ENCODE results near the gene ZNF541. TPM values are rescaled to one million over a fixed set of nuclear protein-coding genes. Genes with fewer than 3 reads are reported as not detected.

Gene ZNF541
- total RNA-seq, 1 experiment from 2014 or later, result not detected

GRCh38 chr19:47607564-47608073 is 34.7 kb upstream of the ZNF541 start:
- no peak for TF ChIP-seq EZH2 (IDR thresholded peaks at IDR 0.05; ENCODE audit: low read depth)
- TF ChIP-seq, protein P1, sequence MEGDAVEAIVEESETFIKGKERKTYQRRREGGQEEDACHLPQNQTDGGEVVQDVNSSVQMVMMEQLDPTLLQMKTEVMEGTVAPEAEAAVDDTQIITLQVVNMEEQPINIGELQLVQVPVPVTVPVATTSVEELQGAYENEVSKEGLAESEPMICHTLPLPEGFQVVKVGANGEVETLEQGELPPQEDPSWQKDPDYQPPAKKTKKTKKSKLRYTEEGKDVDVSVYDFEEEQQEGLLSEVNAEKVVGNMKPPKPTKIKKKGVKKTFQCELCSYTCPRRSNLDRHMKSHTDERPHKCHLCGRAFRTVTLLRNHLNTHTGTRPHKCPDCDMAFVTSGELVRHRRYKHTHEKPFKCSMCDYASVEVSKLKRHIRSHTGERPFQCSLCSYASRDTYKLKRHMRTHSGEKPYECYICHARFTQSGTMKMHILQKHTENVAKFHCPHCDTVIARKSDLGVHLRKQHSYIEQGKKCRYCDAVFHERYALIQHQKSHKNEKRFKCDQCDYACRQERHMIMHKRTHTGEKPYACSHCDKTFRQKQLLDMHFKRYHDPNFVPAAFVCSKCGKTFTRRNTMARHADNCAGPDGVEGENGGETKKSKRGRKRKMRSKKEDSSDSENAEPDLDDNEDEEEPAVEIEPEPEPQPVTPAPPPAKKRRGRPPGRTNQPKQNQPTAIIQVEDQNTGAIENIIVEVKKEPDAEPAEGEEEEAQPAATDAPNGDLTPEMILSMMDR (conservative IDR thresholded peaks at IDR 0.05), result no peak
- Histone ChIP-seq H3K4me2 (peak overlapping the region; percentile 74), H2AFZ (peak overlapping the region; percentile 97), H3K27me3 (ENCODE audit: insufficient read depth, low read depth) (no peaks in the 10 kb centered on the region), H3K9me2 (ENCODE audit: insufficient read depth) (no peaks in the 10 kb centered on the region), H3K4me1 (replicated peaks; ENCODE audit: insufficient read depth) (peaks cover 11% of the 10 kb centered on the region; the same call in 1 of the 2 replicates), H3K79me2 (ENCODE audit: low read depth) (peaks cover 52% of the 10 kb centered on the region), H3K27ac (peak overlapping the region; percentile 68), H3K4me3 (peak overlapping the region; percentile 100), H4K20me1 (ENCODE audit: insufficient read depth) (peaks cover 12% of the 10 kb centered on the region), H3K36me3 (ENCODE audit: low read depth) (no peaks in the 10 kb centered on the region), H3F3A (ENCODE audit: insufficient read depth, low read depth) (peaks cover 14% of the 10 kb centered on the region; the same call in 1 of the 2 replicates), H3K9me3 (ENCODE audit: insufficient read depth, low read depth) (no peaks in the 10 kb centered on the region)
- CTCF ChIA-PET, result interaction anchor here (0.7 kb wide), 2 partner anchors 93 to 125 kb away, joined by 3 read pairs; no protein-coding TSS in a partner anchor
- intact Hi-C loops (cut with micrococcal nuclease; ENCODE audit: unreplicated experiment), result loop anchor here (1.0 to 10.0 kb wide), 6 partner anchors 7 to 333 kb away; partner anchors contain the start of genes INAFM1 and NAPA
- POLR2A ChIA-PET (ENCODE audit: unreplicated experiment), result interaction anchor here (0.8 kb wide), 1 partner anchor 59 kb away, joined by 6 read pairs; no protein-coding TSS in a partner anchor
- no peak for DNase-seq
- no TSS peak for BruUV-seq (replicated peaks)

DNA sequence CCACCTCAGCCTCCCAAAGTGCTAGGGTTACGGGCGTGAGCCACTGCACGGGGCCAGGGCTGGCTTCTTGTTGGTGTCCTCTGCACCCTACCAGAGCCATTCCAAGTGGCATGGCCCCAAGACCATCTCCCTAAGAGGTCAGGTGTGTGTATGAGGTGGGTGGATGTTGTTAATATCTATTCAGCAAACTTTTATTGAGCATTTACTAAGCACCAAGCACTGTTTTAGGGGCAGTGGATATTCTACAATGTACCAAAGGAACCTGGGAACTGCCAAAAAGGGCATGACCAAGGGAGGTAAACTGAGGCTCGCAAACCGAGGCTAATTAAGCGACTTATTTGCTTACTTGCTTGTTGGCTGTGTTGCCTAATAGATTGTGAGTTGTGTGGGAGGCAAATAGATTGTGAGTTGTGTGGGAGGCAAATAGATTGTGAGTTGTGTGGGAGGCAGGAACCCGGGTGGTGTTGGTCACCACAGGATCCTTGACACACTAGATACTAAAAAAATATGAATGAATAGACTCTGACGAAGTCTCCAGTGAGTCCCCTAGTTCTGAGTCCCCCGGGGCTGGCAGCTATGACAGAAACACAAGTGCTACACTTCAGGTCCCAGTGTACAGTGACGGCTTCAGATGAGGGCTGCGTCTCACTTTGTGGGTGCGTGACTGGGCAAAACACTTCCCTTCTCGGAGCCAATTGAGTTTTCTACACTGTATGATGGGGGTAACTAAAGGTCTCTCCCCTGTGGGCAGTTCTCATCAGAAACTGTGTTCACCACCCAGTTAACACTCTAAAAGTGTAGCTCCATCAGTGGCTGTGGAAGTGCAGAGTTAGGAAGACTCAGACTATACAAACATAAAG is 31.0 kb upstream of the ZNF541 start:
- no peak overlapping the region for H3K4me3 ChIP-seq
- no peak overlapping the region for H3K27ac ChIP-seq
- DNase-seq, result no peak
- H3K79me2 ChIP-seq (ENCODE audit: low read depth), result peaks cover 15% of the 10 kb centered on the region
- no peak overlapping the region for H3K4me2 ChIP-seq
- no peak overlapping the region for H2AFZ ChIP-seq
- intact Hi-C loops (cut with micrococcal nuclease; ENCODE audit: unreplicated experiment), result loop anchor here (10.0 kb wide), 1 partner anchor 329 kb away; the partner anchor contains the start of gene INAFM1
- H3K9me3 ChIP-seq (ENCODE audit: insufficient read depth, low read depth), result no peaks in the 10 kb centered on the region
- ChIA-PET CTCF (no interaction called here), POLR2A (ENCODE audit: unreplicated experiment) (interaction anchor here (0.5 kb wide), 1 partner anchor 63 kb away, joined by 4 read pairs; no protein-coding TSS in a partner anchor)
- H3F3A ChIP-seq (ENCODE audit: insufficient read depth, low read depth), result peaks cover 38% of the 10 kb centered on the region
- BruUV-seq (replicated peaks), result no TSS peak
- peaks cover 20% of the 10 kb centered on the region for H3K4me1 ChIP-seq (replicated peaks; ENCODE audit: insufficient read depth)
- no peaks in the 10 kb centered on the region for H4K20me1 ChIP-seq (ENCODE audit: insufficient read depth)
- H3K9me2 ChIP-seq (ENCODE audit: insufficient read depth), result no peaks in the 10 kb centered on the region
- H3K36me3 ChIP-seq (ENCODE audit: low read depth), result no peaks in the 10 kb centered on the region
- TF ChIP-seq, protein P1 (conservative IDR thresholded peaks at IDR 0.05), result no peak
- no peak for TF ChIP-seq EZH2 (IDR thresholded peaks at IDR 0.05; ENCODE audit: low read depth)
- no peaks in the 10 kb centered on the region for H3K27me3 ChIP-seq (ENCODE audit: insufficient read depth, low read depth)

DNA sequence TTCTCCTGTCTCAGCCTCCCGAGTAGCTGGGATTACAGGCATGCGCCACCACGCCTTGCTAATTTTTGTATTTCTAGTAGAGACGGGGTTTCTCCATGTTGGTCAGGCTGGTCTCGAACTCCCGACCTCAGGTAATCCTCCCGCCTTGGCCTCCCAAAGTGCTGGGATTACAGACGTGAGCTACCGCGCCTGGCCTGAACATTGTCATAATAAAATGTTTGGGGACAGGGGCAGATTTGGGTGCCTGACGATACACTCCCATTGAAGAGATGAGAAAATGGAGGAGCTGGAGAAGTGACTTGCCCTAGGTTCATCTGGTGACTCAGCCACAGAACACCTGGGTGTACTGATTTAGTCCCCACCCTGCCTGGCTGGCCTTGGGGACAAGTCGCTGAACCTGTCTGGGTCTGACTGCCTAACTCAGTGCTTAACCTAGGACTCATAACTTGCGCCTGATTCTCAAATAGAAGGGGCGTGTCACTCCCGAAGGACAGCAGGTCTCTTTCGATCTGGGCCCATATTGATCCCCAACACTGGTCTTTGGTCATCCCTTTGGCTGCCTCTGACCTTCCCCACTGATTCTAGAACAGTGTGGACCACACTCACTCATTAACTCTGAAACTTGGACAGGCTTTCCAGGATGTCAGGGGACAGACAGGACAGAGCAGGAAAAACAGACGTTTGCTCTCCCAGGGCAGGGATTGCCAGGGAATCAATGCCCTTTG is 28.4 kb upstream of the ZNF541 start:
- Histone ChIP-seq H3K4me2 (peak overlapping the region; percentile 75), H3K4me3 (peak overlapping the region; percentile 67), H3K36me3 (ENCODE audit: low read depth) (no peaks in the 10 kb centered on the region), H2AFZ (peak overlapping the region; percentile 94), H3K9me2 (ENCODE audit: insufficient read depth) (no peaks in the 10 kb centered on the region), H3K79me2 (ENCODE audit: low read depth) (no peaks in the 10 kb centered on the region; the same call in 1 of the 2 replicates), H3F3A (ENCODE audit: insufficient read depth, low read depth) (peaks cover 46% of the 10 kb centered on the region), H3K27ac (peak overlapping the region; percentile 86), H3K27me3 (ENCODE audit: insufficient read depth, low read depth) (no peaks in the 10 kb centered on the region), H4K20me1 (ENCODE audit: insufficient read depth) (no peaks in the 10 kb centered on the region), H3K4me1 (replicated peaks; ENCODE audit: insufficient read depth) (peaks cover 29% of the 10 kb centered on the region), H3K9me3 (ENCODE audit: insufficient read depth, low read depth) (no peaks in the 10 kb centered on the region)
- intact Hi-C loops (cut with micrococcal nuclease; ENCODE audit: unreplicated experiment), result loop anchor here (2.0 to 10.0 kb wide), 5 partner anchors 21 to 373 kb away; partner anchors contain the start of gene INAFM1
- peak; percentile 76 to 98 for DNase-seq
- TF ChIP-seq, protein P1 (conservative IDR thresholded peaks at IDR 0.05), result no peak
- no peak for TF ChIP-seq EZH2 (IDR thresholded peaks at IDR 0.05; ENCODE audit: low read depth)
- POLR2A ChIA-PET (ENCODE audit: unreplicated experiment), result interaction anchor here (0.5 kb wide), 2 partner anchors 78 to 227 kb away, joined by 4 to 39 read pairs; no protein-coding TSS in a partner anchor
- CTCF ChIA-PET, result interaction anchor here (0.6 to 1.7 kb wide), 2 partner anchors 86 to 164 kb away, joined by 3 to 6 read pairs; partner anchors contain the start of gene NAPA
- BruUV-seq (replicated peaks), result TSS peak; percentile 20
